GM18502 (cell line): ENCODE measurements around the gene EIPR1.

Source experiments
- ATAC-seq: cut with Tn5 transposase; IDR thresholded peaks from one replicate; pipeline ENCODE4 v1.9.1; 2021; ENCODE audit warnings: mild to moderate bottlenecking; ENCODE audit not compliant: unreplicated experiment, poor library complexity

Gene EIPR1

DNA sequence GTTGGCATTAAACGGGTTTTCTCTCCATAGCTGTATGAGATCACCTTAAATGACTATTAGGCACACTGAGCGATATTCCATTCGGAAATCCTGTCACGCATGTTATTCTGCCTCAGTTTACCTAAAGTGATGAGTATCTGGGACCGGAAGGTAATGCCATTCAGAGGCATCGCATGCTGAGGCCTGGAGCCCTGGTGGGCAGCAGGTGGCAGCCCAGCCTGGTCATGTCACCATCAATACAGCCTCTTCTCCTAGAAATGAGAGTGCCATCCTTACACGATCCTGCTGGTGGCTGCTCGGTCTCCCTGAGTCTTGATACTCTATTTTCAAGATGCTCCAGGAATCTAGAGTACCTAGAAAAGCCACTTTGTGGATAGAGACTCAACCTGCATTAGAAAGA lies 119.8 kb downstream of the EIPR1 start:
- no peak for ATAC-seq

DNA sequence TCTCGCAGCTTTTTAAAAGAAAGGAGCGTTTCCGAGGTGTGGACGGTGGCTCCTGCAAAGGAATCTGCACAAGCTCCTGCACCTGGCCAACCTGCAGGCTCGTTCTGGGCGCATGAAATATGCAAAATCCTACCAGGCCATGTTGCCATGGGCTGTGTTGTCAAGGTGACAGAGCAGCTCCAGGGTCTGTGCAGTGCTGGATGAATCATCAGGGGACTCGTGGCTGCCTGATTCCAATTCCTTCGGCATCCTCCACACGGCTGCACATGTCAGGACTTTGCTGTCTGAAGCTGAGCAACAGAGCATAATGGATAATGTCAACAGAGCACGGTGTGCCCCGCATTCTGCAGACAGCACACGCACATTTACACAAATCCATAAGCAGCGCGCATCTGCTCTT lies 120.5 kb downstream of the EIPR1 start:
- ATAC-seq: no peak

DNA sequence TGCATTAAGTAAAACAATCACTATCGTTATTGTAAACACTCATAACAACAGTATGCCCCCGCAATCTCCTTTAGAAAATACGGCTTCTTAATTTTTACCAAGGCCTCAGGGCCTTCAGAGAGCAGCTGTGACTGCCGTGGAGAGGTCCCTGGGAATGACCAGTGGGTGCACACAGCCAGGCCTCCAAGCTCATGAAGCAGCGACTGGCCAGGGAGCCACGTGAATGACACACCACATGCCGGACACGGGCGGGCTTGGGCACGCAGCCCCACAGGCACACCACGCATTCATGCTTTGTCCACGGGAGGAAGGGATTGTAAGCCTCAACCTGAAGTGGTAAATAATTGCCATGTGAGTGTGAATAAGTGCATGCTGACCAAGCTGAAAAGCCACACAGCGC lies 121.0 kb downstream of the EIPR1 start:
- ATAC-seq: no peak

DNA sequence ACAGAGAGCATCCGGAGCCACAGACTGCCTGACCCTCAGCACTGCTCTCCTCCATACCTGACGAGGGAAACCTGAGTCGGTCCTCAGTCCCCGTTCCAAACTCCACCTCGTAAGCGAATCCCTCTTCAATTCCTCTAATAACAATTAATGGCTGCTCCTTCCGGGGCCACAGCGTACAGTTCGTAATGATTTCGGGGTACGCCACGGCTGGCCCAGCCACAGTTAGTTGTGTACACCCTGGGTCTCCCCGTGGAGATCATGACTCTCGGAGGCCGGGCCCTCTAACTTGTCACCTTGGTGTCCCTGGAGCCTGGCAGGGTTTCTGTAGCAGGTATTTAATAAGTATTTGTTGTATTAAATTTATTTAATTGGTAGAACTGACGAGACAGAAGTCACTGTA lies 121.5 kb downstream of the EIPR1 start:
- no peak for ATAC-seq

DNA sequence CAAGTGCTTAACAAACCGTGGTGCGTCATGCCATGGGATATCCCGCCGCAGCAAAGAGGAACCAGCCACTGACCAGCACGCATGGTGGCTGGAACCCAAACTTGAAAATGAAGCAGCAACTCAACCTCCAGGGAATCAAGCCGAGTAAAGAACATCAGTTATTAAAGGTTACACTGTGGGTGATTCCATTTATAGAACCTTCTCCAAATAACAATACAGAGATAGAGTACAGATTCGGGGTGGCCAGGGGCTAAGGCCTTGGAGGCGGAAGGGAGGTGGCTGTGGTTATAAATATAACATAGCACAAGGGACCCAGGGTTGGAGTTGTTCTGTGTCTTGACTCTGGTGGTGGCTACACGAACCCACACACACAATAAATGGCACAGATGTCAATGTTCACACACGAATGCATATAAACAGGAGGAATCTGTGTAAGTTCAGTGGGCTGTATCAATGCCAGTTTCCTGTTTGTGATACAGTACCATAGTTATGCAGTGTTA lies 123.1 kb downstream of the EIPR1 start:
- ATAC-seq: peak; percentile 86

DNA sequence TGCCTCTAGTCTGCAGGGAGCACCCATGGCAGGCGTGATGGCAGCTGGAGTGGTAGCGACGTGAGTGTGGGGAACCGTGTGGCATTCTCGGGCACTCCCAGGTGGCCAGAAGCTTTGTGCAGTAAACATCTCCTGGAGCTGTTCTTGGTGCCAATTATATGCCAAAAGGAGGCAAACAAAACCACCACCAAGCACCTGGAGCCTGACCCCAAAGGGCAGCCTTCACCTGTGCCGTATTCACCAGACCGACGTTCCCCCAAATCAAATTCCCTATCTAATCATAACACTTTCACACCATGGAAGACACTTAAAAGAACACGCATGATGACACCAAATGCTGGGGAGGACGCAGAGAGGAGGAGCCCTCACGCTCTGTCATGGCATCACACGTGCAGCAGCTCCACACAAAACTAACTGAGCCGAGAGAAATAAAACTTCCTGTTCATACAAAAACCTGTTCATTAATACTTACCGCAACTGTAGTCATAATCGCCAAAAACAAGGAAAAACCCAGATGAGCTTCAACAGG lies 123.6 kb downstream of the EIPR1 start:
- ATAC-seq: no peak

DNA sequence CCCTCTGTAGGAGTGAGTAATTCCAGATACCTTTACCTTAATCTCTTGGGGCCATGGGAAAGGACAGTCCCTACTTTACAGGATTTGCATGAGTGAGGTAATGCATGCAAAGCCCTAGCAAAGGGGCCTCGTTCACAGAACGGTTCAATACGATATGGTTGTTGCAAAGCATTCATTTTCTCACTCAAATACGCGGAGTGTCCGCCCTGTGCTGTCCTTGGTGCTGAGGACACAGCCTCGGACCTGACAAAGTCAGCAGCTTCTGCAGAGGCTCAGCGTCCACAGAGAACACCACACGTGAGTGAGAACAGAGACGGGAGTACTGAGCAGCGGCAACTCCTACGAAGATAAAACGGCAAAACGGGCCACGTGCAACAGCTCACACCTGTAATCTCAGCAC lies 125.7 kb downstream of the EIPR1 start:
- ATAC-seq: no peak

DNA sequence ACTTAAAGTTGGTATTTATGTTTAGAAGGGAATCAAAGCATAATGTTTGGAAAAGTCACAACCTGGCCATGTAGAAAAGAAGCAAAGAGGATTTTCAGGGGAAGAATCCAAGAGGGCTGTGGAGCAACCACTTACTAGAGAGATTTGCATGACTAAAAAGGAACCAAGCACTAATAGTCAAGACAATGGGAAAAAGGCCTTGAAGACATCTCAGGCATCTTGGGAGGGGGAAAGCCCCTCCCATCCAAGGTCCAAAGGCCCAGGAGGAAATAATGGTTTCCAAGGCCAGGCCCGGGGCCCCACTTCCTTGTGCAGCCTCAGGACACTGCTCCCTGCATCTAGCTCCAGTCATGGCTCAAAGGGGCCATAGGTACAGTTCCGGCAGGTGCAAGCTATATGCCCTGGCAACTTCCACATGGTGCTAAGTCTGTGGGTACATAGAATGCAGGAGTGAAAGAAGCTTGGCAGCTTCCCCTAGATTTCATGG lies 128.1 kb downstream of the EIPR1 start:
- ATAC-seq: no peak

DNA sequence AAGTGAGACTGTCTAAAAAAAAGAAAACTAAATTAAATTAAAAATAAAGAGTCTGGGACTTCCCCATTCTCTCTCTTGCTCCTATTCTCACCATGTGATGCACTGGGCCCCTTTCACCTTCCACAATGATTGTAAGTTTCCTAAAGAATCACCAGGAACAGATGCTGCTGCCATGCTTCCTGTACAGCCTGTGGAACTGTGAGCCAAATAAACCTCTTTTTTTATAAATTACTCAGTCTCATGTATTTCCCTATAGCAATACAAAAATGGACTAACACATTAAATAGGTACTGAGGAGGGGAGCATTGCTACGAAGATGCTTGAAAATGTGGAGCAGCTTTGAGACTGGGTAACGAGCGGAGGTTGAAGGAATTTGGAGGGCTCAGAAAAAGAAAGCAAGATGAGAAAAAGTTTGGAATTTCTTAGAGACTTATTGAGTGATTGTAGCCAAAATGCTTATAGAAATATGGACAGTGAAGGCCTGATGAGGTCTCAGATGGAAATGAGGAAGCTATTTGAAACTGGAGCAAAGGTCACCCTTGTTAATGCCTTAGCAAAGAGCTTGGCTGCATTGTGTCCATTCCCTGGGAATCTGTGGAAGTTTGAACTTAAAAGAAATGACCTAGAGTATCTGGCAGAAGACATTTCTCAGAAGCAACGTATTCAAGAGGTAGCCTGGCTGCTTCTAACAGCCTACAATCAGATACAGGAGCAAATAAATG lies 128.7 kb downstream of the EIPR1 start:
- ATAC-seq: no peak

DNA sequence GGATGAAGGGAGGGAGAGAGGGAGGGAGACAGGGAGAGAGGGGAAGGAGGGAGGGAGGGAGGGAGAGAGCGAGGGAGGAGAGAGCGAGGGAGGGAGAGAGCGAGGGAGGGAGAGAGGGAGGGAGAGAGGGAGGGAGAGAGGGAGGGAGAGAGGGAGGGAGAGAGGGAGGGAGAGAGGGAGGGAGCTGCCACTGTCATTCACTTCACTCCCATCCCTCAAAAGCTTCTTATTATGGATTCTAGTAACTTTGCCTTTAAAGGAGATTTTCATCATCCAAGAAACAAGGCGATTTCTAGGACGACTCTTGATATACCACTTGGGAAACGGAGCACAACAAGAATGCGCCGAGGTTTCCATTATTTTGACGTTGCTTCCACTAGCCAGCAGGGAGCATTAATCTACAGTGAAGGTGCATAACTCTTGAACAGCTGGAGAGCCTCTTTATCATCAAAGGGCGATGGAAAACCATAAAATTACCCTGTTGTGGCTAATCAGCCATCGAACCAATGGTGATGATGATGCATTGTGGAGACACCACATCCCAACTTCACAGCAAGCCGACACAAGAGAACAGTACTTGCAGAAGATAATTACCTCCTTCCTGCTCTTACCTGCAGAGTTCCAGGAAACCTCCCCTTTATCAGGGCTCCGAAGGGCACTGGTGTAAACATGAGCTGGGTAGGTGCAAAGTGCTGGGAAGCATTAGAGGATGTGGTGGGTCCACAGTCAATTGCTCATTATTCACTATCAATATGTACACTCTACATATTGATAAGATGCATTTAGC lies 130.5 kb downstream of the EIPR1 start:
- ATAC-seq: no peak

DNA sequence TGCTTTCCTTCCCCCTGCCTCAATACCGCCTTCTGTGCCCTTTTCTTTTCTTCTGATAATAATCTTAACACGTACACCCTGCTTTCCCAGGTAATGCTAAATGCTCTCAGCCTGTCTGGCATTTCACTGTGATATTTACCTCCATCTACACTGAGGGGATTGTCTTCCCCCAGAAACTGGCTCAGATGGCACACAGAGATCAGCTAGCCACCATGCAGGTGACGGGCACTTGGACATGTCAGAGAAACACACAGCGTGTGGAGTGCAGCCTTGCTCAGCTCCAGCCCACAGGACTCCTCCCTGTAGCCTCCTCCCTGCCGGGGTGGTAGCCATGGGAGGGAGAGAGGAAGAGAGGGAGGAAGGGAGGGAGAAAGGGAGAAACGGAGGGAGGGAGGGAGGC lies 131.2 kb downstream of the EIPR1 start:
- no peak for ATAC-seq

DNA sequence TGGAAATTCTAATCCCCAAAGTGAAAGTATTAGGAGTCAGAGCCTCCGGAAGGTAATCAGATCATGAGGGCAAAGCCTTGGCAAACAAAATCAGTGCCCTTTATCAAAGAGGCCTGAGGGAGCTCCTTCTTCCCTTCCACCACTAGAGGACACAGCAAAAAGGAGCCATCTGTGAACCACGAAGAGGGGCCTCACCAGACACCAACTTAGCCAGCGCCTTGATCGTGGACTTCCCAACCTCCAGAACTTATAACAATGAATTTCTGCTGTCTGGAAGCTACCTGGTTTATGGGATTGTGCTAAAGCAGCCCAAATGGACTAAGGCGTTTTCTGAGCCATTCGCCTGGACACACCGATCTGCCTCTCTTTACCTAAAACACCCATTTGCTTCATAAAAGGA lies 133.1 kb downstream of the EIPR1 start:
- no peak for ATAC-seq

DNA sequence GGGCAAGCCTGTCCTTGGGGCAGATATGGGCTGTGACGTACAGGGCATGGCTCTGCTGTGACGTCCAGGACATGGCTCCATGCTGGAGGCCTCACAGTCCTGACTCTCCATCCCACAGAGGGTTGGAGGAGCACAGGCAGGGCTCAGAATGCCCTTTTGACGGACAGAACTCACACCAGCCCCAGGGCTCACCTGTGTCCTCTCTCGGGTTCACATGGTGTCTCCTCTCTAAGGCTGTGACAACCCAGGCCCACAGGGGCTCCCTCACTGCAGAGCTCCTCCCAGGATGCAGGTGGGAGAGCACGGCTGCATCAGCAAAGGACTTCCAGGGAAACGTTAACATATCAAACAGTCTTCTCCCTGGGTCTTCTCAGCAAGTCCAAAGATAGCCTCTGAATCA lies 133.8 kb downstream of the EIPR1 start:
- no peak for ATAC-seq

DNA sequence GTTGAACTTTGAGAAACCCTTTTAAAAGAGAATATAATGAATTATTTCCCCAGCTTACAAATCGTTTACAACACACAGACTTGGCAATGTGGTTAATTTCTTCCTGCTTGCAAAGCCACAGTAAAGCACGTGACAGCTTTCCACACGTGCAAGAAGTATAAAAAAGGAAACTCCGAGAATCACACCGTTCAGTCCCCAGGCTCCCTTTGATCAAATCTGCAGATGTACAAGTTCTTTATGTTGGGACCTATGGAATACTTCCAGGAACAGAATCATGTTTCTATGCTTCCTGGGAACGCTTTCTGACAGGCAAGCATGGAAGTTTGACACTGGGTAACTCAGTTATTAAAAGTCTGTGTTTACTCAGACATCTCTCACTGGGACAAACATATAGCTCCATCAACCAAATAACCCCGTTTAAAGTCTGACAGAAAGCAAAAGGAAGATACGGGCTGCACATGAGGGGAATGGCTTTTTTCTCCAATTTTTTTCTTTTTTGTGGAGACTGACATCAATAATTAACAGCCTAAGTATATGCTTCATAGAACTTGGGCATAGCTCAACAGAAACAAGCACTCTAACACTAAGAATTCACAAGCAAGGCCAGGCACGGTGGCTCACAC lies 134.8 kb downstream of the EIPR1 start:
- ATAC-seq: peak; percentile 75

DNA sequence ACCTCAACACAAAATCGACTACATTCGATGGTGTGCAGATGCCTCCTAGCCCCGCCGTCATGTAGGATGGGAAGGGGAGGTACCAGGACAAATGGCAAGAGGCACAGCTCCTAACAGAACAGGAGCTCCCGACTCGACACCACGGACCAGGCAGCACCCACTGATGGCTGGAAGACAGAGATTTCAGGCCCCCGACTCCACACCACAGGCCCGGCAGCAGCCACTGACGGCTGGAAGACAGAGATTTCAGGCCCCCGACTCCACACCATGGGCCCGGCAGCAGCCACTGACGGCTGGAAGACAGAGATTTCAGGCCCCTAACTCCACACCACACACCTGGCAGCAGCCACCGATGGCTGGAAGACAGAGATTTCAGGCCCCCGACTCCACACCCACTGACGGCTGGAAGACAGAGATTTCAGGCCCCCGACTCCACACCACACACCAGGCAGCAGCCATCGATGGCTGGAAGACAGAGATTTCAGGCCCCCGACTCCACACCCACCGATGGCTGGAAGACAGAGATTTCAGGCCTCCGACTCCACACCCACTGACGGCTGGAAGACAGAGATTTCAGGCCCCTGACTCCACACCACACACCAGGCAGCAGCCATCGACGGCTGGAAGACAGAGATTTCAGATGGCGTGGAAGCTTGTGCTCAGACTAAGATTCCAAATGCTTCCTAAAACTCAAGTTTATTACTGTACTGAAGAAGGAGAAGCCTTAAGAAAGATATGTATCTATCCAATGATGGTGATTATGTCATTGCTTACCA lies 135.5 kb downstream of the EIPR1 start:
- peak; percentile 9 for ATAC-seq

DNA sequence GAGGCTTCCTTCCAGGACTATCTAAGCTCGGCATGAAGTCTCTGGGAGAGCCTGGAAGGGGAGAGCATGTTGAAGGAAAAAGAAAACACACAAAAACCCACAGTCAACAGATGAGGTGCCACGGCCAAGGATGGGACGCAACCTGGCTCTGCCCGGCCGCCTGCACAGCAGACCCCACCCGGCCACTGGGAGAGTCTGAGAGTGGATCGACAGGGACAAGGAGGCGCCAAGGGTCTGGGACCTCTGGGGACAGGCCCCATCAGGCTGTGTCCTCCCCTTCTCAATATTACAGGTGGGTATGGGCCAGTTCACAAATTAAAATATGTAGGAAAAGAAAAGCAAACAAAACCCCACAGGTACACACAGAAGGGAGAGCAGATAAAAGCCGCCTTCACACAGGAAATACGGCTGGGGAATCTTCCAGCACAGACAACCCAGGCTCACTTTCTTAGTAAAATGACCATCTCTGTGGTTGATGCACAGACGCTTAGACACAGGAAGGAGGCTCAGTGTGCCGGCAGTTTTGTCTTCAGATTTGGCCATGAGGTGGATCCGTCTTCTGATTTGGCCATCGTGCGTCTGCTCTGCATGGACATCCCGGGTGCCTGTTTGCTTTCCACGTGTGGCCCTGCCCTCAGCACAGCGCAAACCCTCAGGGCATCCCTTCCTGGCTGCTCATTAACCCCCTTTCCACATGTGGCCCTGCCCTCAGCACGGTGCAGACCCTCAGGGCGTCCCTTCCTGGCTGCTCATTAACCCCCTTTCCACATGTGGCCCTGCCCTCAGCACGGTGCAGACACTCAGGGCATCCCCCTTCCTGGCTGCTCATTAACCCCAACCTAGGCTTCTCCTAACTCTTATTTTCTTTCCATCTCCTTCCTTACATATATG lies 138.4 kb downstream of the EIPR1 start:
- peak; percentile 77 for ATAC-seq

DNA sequence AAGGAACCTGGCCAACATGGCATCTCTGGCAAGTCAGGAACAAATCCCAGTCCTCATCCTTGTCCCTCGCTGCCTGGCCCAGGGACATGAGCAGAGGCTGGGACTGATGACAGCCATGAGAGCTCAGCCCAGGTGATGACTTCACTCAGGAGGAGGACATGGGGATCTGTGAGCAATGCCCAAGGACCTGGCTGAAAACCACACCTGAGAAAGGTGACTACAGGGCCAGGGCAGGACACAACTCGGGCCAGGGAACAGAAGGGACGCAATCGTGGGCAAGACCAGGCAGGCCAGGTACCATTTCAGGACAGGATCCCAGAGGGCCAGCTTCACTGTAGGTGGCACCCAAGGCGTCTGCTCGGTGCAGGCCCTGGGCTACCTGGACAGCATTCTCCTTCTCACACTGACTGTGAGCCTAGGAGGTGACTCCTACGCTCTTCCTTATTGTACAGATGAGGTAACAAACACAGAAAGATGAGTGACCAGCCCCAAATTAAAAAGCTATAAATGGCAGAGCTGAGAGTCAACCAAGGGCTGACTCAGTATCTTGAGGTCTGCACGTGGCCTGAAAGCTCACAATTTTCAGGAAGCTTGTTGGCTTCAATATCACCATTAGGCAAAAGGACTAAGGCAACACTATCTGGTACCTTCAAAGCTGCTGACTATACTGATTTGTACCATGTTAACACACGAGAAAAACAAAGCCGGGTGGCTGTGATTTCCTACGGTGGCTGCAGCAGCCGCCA lies 141.1 kb downstream of the EIPR1 start:
- ATAC-seq: no peak

DNA sequence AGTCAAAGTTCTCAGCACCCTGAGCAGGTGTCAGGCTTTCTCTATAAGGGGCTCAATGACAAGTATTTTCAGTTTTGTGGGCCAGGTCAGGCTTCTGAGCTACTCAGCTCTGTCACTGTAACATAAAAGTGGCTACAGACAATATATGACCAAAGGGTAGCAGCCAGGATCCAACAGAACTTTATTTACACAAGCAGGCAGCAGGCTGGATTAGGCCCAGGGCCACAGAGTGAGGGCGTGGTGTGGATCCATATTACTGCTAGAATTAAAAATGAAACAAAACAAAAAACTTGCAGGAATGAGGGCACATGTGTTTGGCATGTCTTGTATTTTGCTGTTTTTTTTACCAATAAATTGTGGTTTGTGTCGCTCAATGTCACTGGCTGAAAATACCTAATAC lies 143.7 kb downstream of the EIPR1 start:
- no peak for ATAC-seq

DNA sequence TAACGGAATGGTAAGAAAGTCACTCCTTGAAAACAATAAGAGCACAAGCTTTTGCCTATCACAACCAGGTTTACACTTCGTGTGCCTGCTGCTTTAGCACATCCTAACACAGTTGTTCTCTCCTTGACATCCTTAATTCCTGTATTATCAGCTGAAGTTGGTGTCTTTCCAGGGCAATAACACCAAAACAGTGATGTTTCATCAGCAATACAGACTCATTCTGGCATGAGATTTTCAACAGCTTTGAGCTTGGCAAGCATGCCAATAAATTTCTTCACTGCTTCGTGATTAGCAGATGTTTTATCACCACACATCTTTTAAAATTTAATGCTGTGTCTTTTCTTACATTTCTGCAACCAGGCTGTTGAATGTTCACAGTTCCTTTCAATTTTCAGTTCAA lies 148.4 kb downstream of the EIPR1 start:
- no peak for ATAC-seq
